T-helper 1 cell treated with Interleukin-12 subunit alpha and Interleukin-12 subunit beta and Interleukin-4 antibody, amounts not matched to agents 30 μg/mL and 1 μg/mL, for 36 hours (primary cell): Measurements from ENCODE around the gene RPN2.

ENCODE experiments used
- H3K27ac Mint-ChIP-seq: one replicate; pipeline ENCODE4 v1.8.0; 2021; ENCODE audit warnings: mild to moderate bottlenecking, mixed read lengths
- H3K27me3 Mint-ChIP-seq: one replicate; pipeline ENCODE4 v1.8.0; 2021; ENCODE audit warnings: low read depth, mixed read lengths
- H3K36me3 Mint-ChIP-seq: one replicate; pipeline ENCODE4 v1.8.0; 2021; ENCODE audit warnings: low read depth, mixed read lengths
- H3K4me1 Mint-ChIP-seq: one replicate; pipeline ENCODE4 v1.8.0; 2021; ENCODE audit warnings: low read depth, mixed read lengths
- H3K4me3 Mint-ChIP-seq: one replicate; pipeline ENCODE4 v1.8.0; 2021; ENCODE audit warnings: mild to moderate bottlenecking, moderate library complexity, mixed read lengths
- H3K9me3 Mint-ChIP-seq: one replicate; pipeline ENCODE4 v1.8.0; 2021; ENCODE audit warnings: mixed read lengths

Gene RPN2

DNA sequence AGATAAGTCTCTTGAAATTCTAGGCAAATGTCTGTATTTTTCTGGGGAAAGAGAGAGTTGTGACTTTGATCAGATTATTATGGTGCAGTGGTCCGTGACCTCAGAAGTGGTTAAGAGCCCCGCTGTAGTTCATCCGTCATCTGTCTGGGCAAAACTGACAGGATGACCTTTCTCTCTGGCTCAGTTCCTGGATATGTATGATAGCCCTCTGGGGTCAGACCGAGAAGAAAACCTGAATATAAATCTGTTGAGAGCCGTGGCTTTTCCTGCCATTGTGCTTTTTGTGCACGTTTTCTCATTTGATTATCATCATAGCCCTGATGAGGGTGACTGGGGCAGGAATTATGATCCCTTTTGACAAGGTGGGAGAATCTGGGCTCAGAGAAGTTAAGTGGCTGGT, 55.9 kb downstream of the RPN2 start:
- Mint-ChIP-seq H3K4me3 (no peak overlapping the region), H3K4me1 (no peaks in the 10 kb centered on the region), H3K27ac (no peak overlapping the region), H3K36me3 (peaks cover 50% of the 10 kb centered on the region), H3K9me3 (no peaks in the 10 kb centered on the region), H3K27me3 (no peaks in the 10 kb centered on the region)

DNA sequence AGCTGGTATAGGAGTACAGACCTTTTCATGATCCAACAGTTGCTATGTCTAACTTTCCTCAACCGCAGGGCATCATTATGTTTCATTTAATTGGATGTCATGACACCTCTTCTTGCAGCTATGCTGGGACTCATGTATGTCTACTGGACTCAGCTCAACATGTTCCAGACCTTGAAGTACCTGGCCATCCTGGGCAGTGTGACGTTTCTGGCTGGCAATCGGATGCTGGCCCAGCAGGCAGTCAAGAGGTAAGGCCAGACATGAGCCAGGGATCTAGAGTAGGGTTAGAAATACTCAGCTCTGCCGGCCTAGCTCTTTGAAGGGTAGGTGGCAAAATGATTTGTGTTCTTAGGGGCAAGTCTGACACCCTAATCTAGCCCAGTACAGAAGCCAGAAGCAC, 57.3 kb downstream of the RPN2 start:
- Mint-ChIP-seq H3K27ac (no peak overlapping the region), H3K27me3 (no peaks in the 10 kb centered on the region), H3K4me1 (no peaks in the 10 kb centered on the region), H3K9me3 (no peaks in the 10 kb centered on the region), H3K36me3 (peaks cover 49% of the 10 kb centered on the region), H3K4me3 (no peak overlapping the region)

DNA sequence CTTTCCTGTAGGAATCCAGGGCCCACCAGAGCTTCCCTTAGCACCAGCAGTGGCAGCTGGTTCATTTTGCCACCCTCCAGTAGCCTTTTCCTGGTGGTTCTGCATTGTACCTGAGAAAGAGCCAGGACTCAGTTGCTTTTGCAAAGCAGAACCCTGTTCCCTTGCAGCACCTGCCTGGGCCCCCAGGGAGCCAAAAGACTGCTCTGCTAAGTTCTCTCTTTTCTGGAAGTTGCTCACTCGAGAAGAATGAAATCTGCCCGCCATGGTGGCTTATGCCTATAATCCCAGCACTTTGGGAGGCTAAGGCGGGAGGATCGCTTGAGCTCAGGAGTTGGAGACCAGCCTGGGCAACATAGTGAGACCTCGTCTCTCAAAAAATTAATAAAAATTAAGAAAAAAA, 58.5 kb downstream of the RPN2 start:
- Mint-ChIP-seq H3K9me3 (no peaks in the 10 kb centered on the region), H3K36me3 (peaks cover 44% of the 10 kb centered on the region), H3K4me1 (no peaks in the 10 kb centered on the region), H3K27ac (no peak overlapping the region), H3K27me3 (no peaks in the 10 kb centered on the region), H3K4me3 (no peak overlapping the region)

DNA sequence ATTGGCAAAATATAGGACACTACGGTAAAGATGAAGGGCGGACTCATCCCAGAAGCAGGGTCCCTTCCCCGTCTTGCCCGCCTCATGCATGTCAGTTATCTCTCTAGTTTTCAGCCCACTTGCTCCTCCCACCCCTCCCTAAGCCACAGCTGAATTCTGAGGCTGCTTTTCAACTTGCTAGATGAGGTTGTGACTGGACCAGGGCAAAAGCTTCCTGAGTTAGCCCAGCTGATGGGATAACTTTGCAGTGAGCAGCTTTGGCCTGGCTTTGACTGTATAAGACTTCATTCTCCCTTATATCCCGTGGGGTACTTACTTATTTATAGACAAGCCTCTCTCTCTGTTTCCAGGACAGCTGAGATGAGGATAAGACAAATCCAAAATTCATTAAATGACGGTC, 59.3 kb downstream of the RPN2 start:
- no peaks in the 10 kb centered on the region for H3K4me1 Mint-ChIP-seq
- no peak overlapping the region for H3K27ac Mint-ChIP-seq
- no peaks in the 10 kb centered on the region for H3K9me3 Mint-ChIP-seq
- no peaks in the 10 kb centered on the region for H3K27me3 Mint-ChIP-seq
- H3K4me3 Mint-ChIP-seq: no peak overlapping the region
- H3K36me3 Mint-ChIP-seq: peaks cover 45% of the 10 kb centered on the region

DNA sequence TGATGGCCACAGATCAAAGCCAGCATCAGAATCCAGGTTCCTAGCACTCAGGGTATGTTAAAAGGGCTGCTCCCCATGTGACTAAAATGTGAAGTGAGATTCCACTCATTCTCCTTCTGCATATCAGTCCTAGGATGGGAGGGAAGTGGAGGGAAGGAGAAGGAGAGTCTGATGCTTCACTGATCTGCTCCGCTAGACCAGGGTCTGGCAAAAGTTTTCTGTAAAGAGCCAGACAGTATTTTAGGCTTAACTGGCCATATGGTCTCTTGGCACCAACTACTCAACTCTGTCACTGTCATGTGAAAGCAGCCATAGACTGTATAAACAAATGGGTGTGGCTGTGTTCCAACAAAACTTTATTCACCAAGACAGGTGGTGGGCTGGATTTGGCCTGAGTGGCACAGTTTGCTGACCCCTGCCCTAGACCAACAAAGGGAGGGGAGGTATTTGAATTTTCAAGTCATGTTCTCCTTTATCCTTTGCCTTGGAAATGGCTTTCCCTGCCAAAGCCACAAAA, 59.9 kb downstream of the RPN2 start:
- Mint-ChIP-seq H3K4me1 (no peaks in the 10 kb centered on the region), H3K27me3 (no peaks in the 10 kb centered on the region), H3K27ac (no peak overlapping the region), H3K9me3 (no peaks in the 10 kb centered on the region), H3K36me3 (peaks cover 49% of the 10 kb centered on the region), H3K4me3 (no peak overlapping the region)

DNA sequence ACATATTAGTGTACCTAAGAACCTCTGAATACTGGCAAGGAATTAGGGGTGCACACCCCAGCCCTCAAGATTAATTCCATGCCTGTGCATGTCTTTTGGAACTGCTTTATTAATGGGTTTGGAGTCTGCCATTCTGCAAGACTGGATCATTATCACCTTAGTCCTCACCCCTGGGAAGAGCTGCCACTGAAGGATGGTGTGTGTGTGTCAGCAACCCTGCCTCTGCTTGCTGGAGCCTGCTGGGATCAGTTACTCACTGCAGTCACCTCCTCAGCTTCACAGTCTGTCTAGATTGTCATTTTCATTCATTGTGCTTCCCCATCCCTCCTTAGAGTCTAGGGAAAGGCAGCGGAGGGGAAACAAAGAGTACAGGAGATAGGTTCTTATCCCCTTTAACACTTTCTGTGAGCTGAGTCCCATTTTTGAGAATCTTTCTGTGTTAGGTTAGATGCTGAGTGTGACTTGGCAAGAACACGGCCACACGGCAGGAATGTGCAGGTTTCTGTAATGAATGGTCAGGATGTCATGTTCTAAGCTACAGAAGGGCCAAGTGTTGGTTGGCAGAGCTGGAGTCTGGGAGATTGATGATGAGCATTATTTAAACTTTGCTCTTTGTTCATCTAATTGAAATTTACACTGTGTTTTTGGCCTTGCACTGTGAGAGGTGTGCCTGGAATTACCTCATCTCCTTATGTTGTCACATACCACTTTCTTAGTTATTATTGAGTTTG, 61.4 kb downstream of the RPN2 start:
- H3K36me3 Mint-ChIP-seq: peaks cover 42% of the 10 kb centered on the region
- H3K4me3 Mint-ChIP-seq: no peak overlapping the region
- no peak overlapping the region for H3K27ac Mint-ChIP-seq
- no peaks in the 10 kb centered on the region for H3K9me3 Mint-ChIP-seq
- H3K27me3 Mint-ChIP-seq: no peaks in the 10 kb centered on the region
- no peaks in the 10 kb centered on the region for H3K4me1 Mint-ChIP-seq

DNA sequence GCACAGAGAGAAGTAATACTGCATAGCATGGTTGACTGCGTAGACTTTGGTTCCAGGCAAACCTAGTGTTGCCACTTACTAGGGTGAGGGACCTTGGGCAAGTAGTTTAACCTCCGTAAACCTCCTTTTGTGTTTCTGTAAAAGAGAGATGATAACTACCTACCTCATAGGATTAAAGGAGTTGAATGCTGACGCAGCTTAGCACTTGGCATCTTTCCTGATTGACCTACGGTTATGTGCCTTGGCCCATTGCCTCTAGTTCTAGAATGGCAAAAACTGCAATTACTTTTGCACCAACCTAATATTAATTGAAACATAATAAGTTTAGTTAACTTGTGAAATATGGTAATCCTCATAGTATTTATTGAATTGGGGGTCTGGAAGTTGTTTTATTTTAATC, 63.4 kb downstream of the RPN2 start:
- H3K4me1 Mint-ChIP-seq: no peaks in the 10 kb centered on the region
- H3K4me3 Mint-ChIP-seq: no peak overlapping the region
- no peak overlapping the region for H3K27ac Mint-ChIP-seq
- H3K36me3 Mint-ChIP-seq: peaks cover 36% of the 10 kb centered on the region
- no peaks in the 10 kb centered on the region for H3K27me3 Mint-ChIP-seq
- no peaks in the 10 kb centered on the region for H3K9me3 Mint-ChIP-seq

DNA sequence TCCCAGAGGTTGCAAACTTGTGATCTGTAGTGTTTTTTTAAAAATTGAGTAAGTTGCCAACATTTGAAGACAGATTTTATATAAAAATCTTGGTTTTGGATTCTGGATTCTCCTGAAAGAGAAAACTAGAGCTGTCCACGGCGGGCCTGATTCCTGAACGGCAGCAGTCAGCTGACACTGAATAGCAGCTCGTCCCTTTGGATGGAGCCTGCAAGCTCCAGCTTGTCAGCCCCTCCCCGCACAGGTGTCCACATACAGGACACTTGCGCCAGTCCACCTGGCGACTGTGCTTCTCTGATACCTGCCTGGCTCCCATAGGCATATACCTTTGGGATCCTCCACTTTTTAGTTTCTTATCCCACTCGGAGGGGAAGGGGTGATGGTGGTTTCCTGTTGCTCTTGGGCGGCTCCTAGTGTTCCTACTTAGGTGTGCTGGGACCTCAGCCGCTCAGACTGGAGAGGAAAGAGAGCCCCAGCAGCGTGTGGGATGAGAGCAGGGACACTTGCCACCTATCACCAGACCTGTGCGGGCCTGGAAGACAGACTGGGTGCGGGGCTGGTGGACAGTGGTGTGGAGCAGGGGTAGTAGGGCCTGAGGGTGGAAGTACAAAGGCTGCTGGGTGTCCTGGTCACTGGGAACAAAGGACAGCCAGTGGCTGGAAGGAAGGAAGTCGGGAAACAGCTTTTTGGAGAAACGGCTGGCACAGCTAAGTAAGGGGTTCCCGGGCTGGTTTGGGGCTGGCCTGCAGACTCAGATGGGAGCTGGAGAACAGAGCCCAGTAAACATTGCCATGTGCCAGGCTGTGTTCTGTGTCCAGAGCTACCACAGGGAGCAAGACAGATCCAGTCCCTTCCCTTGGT, 64.2 kb downstream of the RPN2 start:
- peaks cover 35% of the 10 kb centered on the region for H3K36me3 Mint-ChIP-seq
- H3K4me3 Mint-ChIP-seq: no peak overlapping the region
- no peak overlapping the region for H3K27ac Mint-ChIP-seq
- no peaks in the 10 kb centered on the region for H3K9me3 Mint-ChIP-seq
- no peaks in the 10 kb centered on the region for H3K4me1 Mint-ChIP-seq
- H3K27me3 Mint-ChIP-seq: no peaks in the 10 kb centered on the region

DNA sequence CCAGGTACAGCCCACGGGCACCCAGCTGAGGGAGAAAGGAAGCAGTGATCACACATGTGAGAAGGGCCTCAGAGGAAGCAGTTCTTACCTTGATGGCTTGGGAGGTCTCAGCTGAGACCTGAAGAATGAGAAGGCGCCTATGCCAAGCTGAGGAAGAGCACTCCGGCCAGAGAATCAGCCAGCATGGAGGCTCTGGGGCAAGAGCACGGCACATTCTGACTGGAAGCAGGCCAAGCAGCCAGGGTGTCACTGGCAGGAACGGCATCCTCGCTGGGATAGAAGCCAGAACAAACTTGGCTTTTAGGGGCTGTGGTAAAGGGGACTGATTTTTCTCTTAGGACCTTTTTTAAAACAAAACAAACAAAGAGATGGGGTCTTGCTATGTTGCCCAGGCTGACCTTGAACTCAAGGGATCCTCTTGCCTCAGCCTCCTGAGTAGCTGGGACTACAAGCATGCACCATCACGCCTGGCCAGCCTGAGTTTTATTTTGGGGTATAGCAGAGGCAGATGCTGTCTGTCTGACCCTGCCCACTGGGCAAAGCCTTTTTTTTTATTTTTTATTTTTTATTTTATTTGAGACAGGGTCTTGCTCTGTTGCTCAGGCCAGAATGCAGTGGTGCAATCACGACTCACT, 64.9 kb downstream of the RPN2 start:
- Mint-ChIP-seq H3K27ac (no peak overlapping the region), H3K4me3 (no peak overlapping the region), H3K27me3 (no peaks in the 10 kb centered on the region), H3K9me3 (no peaks in the 10 kb centered on the region), H3K4me1 (no peaks in the 10 kb centered on the region), H3K36me3 (peaks cover 29% of the 10 kb centered on the region)

DNA sequence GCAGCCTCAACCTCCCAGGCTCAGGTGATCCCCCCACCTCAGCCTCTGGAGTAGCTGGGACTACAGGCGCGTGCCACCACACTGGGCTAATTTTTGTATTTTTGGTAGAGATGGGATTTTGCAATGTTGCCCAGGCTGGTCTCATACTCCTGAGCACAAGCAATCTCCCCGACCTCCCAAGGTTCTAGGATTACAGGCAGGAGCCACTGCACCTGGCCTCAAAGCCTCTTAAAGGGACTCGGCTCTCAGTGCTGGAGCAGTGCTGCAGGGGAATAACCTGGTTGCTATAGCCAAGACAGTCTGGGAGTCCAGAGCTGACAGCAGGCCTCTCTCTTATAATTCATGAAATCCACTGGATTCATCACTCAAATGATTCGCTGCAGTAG, 65.4 kb downstream of the RPN2 start:
- Mint-ChIP-seq H3K27ac (no peak overlapping the region), H3K36me3 (peaks cover 29% of the 10 kb centered on the region), H3K27me3 (no peaks in the 10 kb centered on the region), H3K9me3 (no peaks in the 10 kb centered on the region), H3K4me1 (no peaks in the 10 kb centered on the region), H3K4me3 (no peak overlapping the region)

DNA sequence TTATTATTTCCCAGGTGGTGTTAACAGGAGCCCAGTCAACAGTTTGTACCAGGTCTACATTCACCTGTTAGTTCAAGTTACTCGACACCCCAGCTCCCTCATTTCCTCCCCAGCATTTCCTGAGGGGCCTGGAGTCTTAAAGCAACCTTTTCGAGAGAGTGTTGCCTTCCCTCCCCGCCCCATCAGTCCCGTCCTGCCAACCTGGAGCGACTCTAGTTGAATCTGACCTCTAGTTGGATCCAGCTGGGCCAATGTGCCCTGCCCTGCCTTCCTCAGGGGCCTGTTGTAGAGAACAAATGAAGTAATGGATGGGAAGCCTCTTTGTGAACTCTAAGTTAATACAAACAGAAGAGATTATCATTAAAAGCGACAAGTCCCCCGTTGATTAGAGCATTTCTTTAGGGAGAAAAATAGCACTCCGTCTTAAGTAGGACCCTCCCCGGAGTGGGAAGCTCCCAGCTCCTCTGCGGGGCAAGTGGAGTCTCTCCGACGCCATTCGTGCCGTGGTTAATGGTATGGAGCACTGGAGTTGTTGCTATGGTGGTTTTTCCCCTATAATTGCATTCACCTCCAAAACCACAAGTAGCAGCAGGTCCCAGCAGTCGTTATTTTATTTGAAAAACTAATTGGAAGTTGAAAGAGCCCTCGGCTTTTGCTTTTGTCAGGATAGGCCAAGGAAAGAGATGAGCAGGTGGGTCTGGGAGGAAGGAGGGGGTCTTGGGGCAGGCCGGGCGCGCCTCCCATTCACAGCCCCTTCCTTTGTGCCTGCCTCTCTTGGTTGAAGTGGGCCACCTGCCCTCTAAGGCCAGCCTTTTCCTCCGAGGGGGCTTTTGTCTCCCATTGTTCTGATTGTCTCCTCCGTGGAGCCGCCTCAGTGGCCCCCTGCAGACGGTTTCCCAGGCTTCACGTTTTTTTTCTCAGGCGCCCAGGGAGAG, 66.4 kb downstream of the RPN2 start:
- no peak overlapping the region for H3K4me3 Mint-ChIP-seq
- H3K27ac Mint-ChIP-seq: peak overlapping the region; percentile 5
- no peaks in the 10 kb centered on the region for H3K4me1 Mint-ChIP-seq
- H3K27me3 Mint-ChIP-seq: no peaks in the 10 kb centered on the region
- no peaks in the 10 kb centered on the region for H3K9me3 Mint-ChIP-seq
- H3K36me3 Mint-ChIP-seq: peaks cover 23% of the 10 kb centered on the region

DNA sequence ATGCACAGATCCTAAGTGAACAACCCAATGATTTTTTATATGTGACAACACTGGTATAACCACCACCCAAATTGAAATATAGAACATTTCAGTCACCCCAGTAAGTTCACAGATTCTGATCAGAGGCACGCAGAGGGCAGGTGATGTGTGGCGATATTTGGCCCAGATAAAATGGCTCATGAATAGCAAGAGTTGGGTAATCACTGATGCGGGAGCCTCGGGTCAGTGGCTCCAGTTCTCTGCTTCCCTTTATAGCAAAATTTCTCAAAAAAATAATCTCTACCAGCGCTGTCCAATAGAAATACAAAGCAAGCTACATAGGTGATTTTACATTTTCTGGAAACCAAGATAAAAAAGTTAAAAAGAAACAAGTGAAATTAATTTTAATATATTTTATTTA, 67.6 kb downstream of the RPN2 start:
- Mint-ChIP-seq H3K4me1 (no peaks in the 10 kb centered on the region), H3K27ac (no peak overlapping the region), H3K36me3 (peaks cover 15% of the 10 kb centered on the region), H3K4me3 (no peak overlapping the region), H3K27me3 (no peaks in the 10 kb centered on the region), H3K9me3 (no peaks in the 10 kb centered on the region)

DNA sequence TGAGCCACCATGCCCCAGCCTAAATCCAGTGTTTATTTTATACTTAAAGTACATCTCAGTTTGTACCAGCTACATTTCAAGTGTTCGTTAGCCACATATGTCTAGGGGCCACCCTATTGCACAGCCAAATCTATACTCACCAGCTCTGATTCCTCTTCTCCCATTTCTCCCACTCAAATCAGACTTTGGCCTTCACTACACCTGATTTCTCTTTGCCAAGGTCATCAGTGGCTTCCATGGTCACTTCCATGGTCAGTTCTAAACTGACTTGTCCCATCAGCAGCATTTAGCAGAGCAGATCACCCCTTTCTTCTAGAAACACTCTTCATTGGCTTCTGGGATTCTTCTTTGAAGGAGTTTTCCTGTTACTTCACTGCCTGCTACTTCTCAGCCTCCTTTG, 68.4 kb downstream of the RPN2 start:
- no peaks in the 10 kb centered on the region for H3K27me3 Mint-ChIP-seq
- no peaks in the 10 kb centered on the region for H3K9me3 Mint-ChIP-seq
- H3K27ac Mint-ChIP-seq: no peak overlapping the region
- H3K4me3 Mint-ChIP-seq: no peak overlapping the region
- H3K4me1 Mint-ChIP-seq: no peaks in the 10 kb centered on the region
- peaks cover 13% of the 10 kb centered on the region for H3K36me3 Mint-ChIP-seq

DNA sequence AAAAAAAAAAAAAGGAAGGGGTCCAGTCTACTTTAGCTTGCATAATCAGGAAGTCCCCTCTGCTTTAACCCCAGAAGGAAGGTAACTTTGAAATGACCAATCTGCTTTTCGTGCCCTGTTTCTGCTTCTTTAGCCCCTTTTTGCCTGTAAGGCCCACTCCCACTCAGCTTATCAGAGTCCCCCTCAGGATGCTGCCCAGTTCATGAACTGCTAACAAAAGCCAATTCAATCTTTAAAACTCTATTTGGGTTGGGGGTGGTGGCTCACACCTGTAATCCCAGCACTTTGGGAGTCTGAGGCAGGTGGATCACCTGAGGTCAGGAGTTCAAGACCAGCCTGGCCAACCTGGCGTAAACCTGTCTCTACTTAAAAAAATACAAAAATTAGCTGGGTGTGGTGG, 70.2 kb downstream of the RPN2 start:
- H3K9me3 Mint-ChIP-seq: no peaks in the 10 kb centered on the region
- no peak overlapping the region for H3K4me3 Mint-ChIP-seq
- H3K27ac Mint-ChIP-seq: no peak overlapping the region
- H3K27me3 Mint-ChIP-seq: no peaks in the 10 kb centered on the region
- H3K4me1 Mint-ChIP-seq: no peaks in the 10 kb centered on the region
- H3K36me3 Mint-ChIP-seq: peaks cover 3% of the 10 kb centered on the region
